Measurements from ENCODE around the gene ZNF346. TPM values are rescaled to one million over a fixed set of nuclear protein-coding genes. Genes with fewer than 3 reads are reported as not detected.

ZNF346 gene
- total RNA-seq, 1 experiment from 2014 or later: 27.3 TPM

GRCh38 chr5:177130211-177131018 is 107.9 kb downstream of the ZNF346 start:
- CTCF ChIA-PET: no interaction called here
- H3K4me1 ChIP-seq (ENCODE audit: insufficient read depth, low read length, poor library complexity, severe bottlenecking): peaks cover 7% of the 10 kb centered on the region
- H3K36me3 ChIP-seq (ENCODE audit: insufficient read depth, low read length, poor library complexity, severe bottlenecking): peaks cover 4% of the 10 kb centered on the region
- no peaks in the 10 kb centered on the region for H3K9me3 ChIP-seq (ENCODE audit: low read depth, low read length, poor library complexity, severe bottlenecking)
- DNase-seq (ENCODE audit: low spot score): no peak
- BruUV-seq (replicated peaks): no TSS peak
- POLR2A ChIA-PET (ENCODE audit: low non-redundant PET): no interaction called here
- TF ChIP-seq, protein P1, sequence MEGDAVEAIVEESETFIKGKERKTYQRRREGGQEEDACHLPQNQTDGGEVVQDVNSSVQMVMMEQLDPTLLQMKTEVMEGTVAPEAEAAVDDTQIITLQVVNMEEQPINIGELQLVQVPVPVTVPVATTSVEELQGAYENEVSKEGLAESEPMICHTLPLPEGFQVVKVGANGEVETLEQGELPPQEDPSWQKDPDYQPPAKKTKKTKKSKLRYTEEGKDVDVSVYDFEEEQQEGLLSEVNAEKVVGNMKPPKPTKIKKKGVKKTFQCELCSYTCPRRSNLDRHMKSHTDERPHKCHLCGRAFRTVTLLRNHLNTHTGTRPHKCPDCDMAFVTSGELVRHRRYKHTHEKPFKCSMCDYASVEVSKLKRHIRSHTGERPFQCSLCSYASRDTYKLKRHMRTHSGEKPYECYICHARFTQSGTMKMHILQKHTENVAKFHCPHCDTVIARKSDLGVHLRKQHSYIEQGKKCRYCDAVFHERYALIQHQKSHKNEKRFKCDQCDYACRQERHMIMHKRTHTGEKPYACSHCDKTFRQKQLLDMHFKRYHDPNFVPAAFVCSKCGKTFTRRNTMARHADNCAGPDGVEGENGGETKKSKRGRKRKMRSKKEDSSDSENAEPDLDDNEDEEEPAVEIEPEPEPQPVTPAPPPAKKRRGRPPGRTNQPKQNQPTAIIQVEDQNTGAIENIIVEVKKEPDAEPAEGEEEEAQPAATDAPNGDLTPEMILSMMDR (conservative IDR thresholded peaks at IDR 0.05; ENCODE audit: low read depth, low read length): no peak
- TF ChIP-seq EZH2 (IDR thresholded peaks at IDR 0.05; ENCODE audit: borderline replicate concordance, low read depth, low read length, poor library complexity, severe bottlenecking): no peak
- intact Hi-C loops (cut with micrococcal nuclease; ENCODE audit: unreplicated experiment): no loop called here
- H3K27me3 ChIP-seq (replicated peaks; ENCODE audit: insufficient read depth, low read depth, low read length, poor library complexity): no peaks in the 10 kb centered on the region
- H3K27ac ChIP-seq (ENCODE audit: low read depth, low read length, poor library complexity, severe bottlenecking): no peak overlapping the region
- H3K4me3 ChIP-seq (ENCODE audit: low read depth, low read length, poor library complexity, severe bottlenecking): no peak overlapping the region

Other genes starting within 250 kb of the ZNF346 start
- gene UNC5A, start 212.1 kb upstream of the ZNF346 start, total RNA-seq (2021): 7.5 and 7.8 TPM in 2 replicates
- 0.15 and 0.84 TPM in 2 replicates for gene HK3, start 123.3 kb upstream of the ZNF346 start, total RNA-seq (2021)
- gene UIMC1, start 15.9 kb upstream of the ZNF346 start, total RNA-seq (2021): 46.8 and 54.0 TPM in 2 replicates
- 17.2 and 20.6 TPM in 2 replicates for gene FGFR4, start 64.2 kb downstream of the ZNF346 start, total RNA-seq (2021)
- gene NSD1, start 111.1 kb downstream of the ZNF346 start, total RNA-seq (2021): 74.3 and 76.6 TPM in 2 replicates

All from A673 (cell line).